ENCODE results near the gene MYO1C. TPM values are rescaled to one million over a fixed set of nuclear protein-coding genes. Genes with fewer than 3 reads are reported as not detected.
A peak's percentile ranks its signal among the peaks of the same experiment; 100 is the strongest.

The MYO1C gene, protein sequence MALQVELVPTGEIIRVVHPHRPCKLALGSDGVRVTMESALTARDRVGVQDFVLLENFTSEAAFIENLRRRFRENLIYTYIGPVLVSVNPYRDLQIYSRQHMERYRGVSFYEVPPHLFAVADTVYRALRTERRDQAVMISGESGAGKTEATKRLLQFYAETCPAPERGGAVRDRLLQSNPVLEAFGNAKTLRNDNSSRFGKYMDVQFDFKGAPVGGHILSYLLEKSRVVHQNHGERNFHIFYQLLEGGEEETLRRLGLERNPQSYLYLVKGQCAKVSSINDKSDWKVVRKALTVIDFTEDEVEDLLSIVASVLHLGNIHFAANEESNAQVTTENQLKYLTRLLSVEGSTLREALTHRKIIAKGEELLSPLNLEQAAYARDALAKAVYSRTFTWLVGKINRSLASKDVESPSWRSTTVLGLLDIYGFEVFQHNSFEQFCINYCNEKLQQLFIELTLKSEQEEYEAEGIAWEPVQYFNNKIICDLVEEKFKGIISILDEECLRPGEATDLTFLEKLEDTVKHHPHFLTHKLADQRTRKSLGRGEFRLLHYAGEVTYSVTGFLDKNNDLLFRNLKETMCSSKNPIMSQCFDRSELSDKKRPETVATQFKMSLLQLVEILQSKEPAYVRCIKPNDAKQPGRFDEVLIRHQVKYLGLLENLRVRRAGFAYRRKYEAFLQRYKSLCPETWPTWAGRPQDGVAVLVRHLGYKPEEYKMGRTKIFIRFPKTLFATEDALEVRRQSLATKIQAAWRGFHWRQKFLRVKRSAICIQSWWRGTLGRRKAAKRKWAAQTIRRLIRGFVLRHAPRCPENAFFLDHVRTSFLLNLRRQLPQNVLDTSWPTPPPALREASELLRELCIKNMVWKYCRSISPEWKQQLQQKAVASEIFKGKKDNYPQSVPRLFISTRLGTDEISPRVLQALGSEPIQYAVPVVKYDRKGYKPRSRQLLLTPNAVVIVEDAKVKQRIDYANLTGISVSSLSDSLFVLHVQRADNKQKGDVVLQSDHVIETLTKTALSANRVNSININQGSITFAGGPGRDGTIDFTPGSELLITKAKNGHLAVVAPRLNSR
- total RNA-seq (100 to 1,000 TPM in 1 of 9 donors, 10 to 100 TPM in 8; 11.6 to 103 (median 72.1) TPM), polyA plus RNA-seq (10 to 100 TPM; 35.6 to 71.4 (median 71.3) TPM)
- long read RNA-seq, donor 1, full-length matches to known transcripts, result 1 of 1 reads
- long read RNA-seq, donor 1, partial matches to known transcripts, result 0 of 1 reads
- long read RNA-seq, donor 1, other reads (novel, unspliced or antisense), result 0 of 1 reads
- long read RNA-seq, donor 2, full-length matches to known transcripts, result 2 of 2 reads
- long read RNA-seq, donor 2, partial matches to known transcripts, result 0 of 2 reads
- long read RNA-seq, donor 2, other reads (novel, unspliced or antisense), result 0 of 2 reads
- long read RNA-seq, donor 3, full-length matches to known transcripts, result 2 of 2 reads
- long read RNA-seq, donor 3, partial matches to known transcripts, result 0 of 2 reads
- long read RNA-seq, donor 3, other reads (novel, unspliced or antisense), result 0 of 2 reads
- long read RNA-seq, donor 4, full-length matches to known transcripts, result 5 of 10 reads
- long read RNA-seq, donor 4, partial matches to known transcripts, result 1 of 10 reads
- long read RNA-seq, donor 4, other reads (novel, unspliced or antisense), result 4 of 10 reads
- long read RNA-seq, donor 5, full-length matches to known transcripts, result 140 of 179 reads
- long read RNA-seq, donor 5, partial matches to known transcripts, result 23 of 179 reads
- long read RNA-seq, donor 5, other reads (novel, unspliced or antisense), result 16 of 179 reads
- long read RNA-seq, donor 6, full-length matches to known transcripts, result 1 of 3 reads
- long read RNA-seq, donor 6, partial matches to known transcripts, result 1 of 3 reads
- long read RNA-seq, donor 6, other reads (novel, unspliced or antisense), result 1 of 3 reads
- long read RNA-seq, donor 7, full-length matches to known transcripts, result 2 of 2 reads
- long read RNA-seq, donor 7, partial matches to known transcripts, result 0 of 2 reads
- long read RNA-seq, donor 7, other reads (novel, unspliced or antisense), result 0 of 2 reads
- long read RNA-seq, donor 8, full-length matches to known transcripts, result 5 of 5 reads
- long read RNA-seq, donor 8, partial matches to known transcripts, result 0 of 5 reads
- long read RNA-seq, donor 8, other reads (novel, unspliced or antisense), result 0 of 5 reads
- long read RNA-seq, donor 9, result 0 reads
- long read RNA-seq, donor 10, result 0 reads

DNA sequence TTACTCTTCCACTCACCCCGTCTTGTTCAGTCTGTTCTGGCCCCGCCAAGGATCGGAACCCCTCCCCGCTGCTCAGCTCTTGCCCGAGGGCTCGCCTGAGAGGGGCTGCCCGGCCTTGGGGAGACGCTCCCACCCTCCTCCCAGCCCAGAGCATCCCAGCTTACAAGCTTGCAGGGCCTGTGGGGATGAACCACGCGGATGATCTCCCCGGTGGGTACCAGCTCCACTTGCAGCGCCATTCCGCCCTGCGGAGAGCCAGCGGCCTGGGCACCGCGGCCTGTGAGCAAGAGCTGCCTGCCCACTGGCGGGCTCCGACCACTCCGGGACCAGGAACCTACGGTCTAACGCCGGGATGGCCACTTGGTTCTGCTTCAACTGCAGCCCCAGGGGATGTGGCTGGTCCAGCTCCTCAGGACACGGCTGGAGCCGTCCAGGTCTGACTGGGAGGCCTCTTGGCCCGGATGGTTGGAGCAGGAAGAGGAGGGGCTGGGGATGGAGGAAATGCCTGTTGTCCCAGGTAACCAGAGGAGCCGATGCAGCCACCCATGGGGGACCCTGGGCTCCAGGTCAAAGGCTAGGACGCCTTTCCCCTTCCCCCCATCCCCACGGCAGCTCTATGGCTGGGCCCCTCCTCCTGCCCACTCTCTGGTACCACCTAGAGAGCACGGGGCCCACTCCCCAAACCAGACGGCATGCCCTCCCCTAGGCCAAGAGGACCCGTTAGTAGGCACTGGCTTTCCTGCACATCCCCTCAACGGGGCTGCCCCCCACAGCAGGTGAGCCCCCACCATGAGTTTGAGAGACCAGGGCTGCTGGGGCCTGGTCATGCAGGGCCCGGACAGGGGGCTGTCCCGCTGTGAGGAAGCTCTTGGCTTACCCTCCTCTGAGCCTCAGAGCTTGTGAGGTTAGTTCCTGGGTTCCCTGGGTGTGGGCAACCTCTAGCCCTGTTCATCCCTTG, at the start of gene MYO1C:
Gene MYO1C, minus strand, starts transcription at position 438 of the 958 bp plus-strand sequence. Its CDS starts 199 bp downstream, at position 239.
- H3K27me3 ChIP-seq, result no peaks in the 10 kb centered on the region
- H3K4me3 ChIP-seq, result peak within 1 kb of the TSS in 3 of 4 donors; percentile 21 to 80 (median 33)
- H3K27ac ChIP-seq, result peak within 1 kb of the TSS in 4 of 5 donors; percentile 70 to 95 (median 72)
- H3K9me3 ChIP-seq (replicated peaks in 1 of 3), result no peaks in the 10 kb centered on the region
- WGBS, 4 donors, result 64 to 66% (median 65%) methylated on average over 16 to 35 of the region's 35 CpGs
- TF ChIP-seq, protein P1, sequence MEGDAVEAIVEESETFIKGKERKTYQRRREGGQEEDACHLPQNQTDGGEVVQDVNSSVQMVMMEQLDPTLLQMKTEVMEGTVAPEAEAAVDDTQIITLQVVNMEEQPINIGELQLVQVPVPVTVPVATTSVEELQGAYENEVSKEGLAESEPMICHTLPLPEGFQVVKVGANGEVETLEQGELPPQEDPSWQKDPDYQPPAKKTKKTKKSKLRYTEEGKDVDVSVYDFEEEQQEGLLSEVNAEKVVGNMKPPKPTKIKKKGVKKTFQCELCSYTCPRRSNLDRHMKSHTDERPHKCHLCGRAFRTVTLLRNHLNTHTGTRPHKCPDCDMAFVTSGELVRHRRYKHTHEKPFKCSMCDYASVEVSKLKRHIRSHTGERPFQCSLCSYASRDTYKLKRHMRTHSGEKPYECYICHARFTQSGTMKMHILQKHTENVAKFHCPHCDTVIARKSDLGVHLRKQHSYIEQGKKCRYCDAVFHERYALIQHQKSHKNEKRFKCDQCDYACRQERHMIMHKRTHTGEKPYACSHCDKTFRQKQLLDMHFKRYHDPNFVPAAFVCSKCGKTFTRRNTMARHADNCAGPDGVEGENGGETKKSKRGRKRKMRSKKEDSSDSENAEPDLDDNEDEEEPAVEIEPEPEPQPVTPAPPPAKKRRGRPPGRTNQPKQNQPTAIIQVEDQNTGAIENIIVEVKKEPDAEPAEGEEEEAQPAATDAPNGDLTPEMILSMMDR (IDR thresholded peaks at IDR 0.05), result no peak
- no peak for TF ChIP-seq POLR2A (IDR thresholded peaks at IDR 0.05)
- DNase-seq, result peak in 2 of 7 donors; percentile 43 to 48
- peaks cover 15 to 24% of the 10 kb centered on the region in 2 donors for H3K4me1 ChIP-seq (replicated peaks in 1 of 2)
- intact Hi-C loops (cut with DNase I), result no loop called here
- peaks cover 0 to 20% of the 10 kb centered on the region in 2 donors for H3K36me3 ChIP-seq (replicated peaks in 1 of 2)

DNA sequence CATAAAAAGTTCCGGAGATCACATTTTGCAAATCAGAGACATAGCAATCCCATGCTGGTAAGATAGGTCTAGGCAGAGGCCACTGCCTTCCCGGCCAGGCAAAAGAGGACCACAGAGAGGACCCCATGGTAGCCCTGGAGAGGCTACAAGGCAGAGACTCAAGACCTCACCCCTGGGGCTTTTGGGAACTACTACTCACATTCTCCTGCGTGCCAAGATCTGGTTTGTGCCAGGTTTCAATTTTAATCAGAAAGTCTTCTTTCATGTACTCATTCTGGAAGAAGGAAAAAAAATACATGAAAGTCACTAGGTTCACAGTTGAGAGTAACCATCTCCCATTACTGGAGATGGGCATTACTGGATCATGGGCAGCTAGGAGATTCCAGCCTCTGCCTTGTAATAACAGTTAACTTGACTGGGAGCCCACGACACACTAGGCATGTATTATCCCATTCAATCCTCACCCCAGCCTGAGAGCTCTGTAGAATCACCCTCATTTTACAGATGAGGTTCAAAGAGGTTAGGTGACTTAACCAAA, 49.0 kb upstream of the MYO1C start:
- intact Hi-C loops (cut with DNase I), result no loop called here
- H3K9me3 ChIP-seq (replicated peaks in 1 of 3), result no peaks in the 10 kb centered on the region
- no peaks in the 10 kb centered on the region for H3K27me3 ChIP-seq
- no peak overlapping the region for H3K4me3 ChIP-seq
- no peak overlapping the region for H3K27ac ChIP-seq
- H3K4me1 ChIP-seq (replicated peaks in 1 of 2), result no peaks in the 10 kb centered on the region
- 88 to 96% (median 95%) methylated on average over 4 of the region's 4 CpGs for WGBS, 4 donors
- H3K36me3 ChIP-seq (replicated peaks in 1 of 2), result peaks cover 0 to 64% of the 10 kb centered on the region in 2 donors
- no peak for TF ChIP-seq POLR2A (IDR thresholded peaks at IDR 0.05)
- TF ChIP-seq, protein P1 (IDR thresholded peaks at IDR 0.05), result no peak
- no peak for DNase-seq
